ENCODE data around the gene ATP8B1.

- TF ChIP-seq EZH2 (IDR thresholded peaks at IDR 0.05; ENCODE audit: insufficient read depth, poor library complexity, severe bottlenecking) (no peak), EZH2phosphoT487 (IDR thresholded peaks at IDR 0.05; ENCODE audit: insufficient read depth, low read depth) (no peak)
Measured at GRCh38 chr18:57835904-57836303, 32.8 kb upstream of the ATP8B1 start.

All from GM23248 (cell line).